SW480 (cell line): ENCODE results near the gene CEP131.
"Not testable (repeated sequence)": the region's sequence is repeated elsewhere in the genome, so short reads cannot be mapped to it uniquely, and the experiment has no call there.

Experiments used
- DNase-seq: peaks from one replicate; pipeline ENCODE4 v3.0.0-alpha.2; 2016; ENCODE audit warnings: low spot score

CEP131 gene

DNA sequence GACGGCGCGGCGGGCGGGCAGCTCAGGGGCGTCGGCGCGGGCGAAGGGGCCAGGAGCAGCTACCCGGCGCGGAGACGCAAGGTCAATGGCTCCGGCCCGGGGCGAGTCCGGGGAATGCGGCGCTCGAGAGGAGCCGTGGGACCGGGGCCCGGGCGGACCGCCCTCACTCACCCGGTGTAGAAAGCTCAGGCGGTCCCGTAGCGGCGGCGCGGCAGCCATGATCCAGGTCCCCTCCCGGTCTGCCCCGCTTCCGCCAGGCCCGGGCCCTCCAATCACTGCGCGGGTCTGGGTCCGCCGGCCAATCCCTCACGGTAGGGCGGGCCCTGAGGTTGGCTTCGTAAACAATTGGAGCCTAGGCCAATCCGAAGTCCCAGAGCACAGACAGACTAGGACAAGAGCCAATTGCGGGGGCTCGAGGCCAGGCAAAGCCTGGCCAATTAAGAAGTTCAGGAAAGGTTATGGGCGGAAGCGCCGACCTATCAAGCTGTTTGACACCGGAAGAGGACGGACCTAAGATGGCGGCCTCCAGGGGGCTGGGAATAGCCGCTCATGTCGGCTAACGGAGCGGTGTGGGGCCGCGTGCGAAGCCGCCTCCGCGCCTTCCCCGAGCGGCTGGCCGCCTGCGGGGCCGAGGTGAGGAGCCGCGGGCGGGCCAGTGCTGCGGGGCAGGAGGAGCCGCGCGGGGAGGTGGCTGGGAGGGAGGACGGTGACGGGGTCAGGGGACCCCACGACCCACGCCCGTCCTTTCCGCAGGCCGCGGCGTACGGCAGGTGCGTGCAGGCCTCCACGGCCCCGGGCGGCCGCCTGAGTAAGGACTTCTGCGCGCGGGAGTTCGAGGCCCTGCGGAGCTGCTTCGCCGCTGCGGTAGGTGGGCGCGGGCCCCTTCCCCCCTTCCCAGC is 16.3 kb upstream of the CEP131 start, which contains the start of the genes NDUFAF8 and TEPSIN:
Gene NDUFAF8 (plus strand): TSS at position 504 of the 899 bp plus-strand sequence. CDS start 46 bp downstream, at position 550.
Gene TEPSIN (minus strand): TSS at position 241 of the 899 bp plus-strand sequence. CDS start 22 bp downstream, at position 219.
- DNase-seq: peak; percentile 99

DNA sequence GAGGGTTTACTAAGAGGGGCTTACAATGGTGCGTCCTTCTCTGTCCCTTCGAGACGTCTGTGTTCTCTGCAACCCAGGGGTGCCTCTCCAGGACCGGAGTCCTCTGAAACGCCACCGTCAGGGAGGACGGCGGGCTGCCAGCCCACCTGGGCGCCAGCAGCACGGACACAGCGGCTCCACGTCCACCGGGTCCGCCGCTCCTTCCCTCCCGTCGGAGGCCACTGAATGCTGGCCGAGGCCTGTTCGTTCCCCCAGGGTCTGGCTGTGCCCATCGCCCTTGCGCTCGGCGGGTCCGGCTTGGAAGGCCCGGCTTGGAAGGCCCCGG is 15.7 kb upstream of the CEP131 start:
- no peak for DNase-seq

DNA sequence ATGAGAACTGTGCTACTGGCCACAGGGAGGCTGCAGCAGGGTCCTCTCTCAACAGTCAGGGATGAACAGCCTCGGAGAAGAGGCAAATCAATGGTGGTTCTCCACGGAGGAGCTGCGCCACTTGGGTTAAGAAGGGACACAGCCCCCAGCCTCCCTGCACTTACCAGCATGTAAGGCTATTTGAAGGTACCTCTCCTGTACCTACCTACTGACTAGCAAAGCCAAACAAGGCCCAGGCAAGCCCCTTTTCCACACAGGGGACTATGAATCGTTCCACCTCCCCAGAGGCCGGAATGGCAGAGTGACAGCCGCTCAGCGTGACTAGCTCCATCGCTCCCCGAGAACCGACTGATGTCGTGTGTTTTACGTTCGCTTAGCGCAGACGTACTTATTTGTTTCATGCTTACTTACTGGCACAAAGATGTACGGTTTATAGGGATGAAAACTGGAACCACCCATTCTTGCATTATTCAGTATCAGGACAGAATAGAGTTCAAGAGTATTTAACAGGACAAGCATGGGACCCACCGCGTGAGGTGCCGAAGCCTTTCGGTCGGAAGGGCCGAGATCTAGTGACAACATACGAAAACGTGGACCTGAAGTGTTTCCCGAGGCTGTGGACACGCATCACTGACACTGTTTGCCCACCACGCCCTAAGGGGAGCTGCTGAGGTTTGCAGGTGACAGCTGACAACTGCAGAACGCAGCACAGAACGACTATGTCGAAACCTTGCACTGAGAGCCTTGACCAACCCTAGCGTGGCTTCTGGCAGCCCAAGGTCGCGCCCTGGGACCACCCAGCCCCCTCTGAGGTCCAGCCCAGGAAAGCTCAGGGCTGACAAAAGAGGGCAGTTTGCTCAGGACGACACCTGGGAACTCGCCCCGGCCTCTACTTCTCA is 15.1 kb upstream of the CEP131 start:
- DNase-seq: no peak

DNA sequence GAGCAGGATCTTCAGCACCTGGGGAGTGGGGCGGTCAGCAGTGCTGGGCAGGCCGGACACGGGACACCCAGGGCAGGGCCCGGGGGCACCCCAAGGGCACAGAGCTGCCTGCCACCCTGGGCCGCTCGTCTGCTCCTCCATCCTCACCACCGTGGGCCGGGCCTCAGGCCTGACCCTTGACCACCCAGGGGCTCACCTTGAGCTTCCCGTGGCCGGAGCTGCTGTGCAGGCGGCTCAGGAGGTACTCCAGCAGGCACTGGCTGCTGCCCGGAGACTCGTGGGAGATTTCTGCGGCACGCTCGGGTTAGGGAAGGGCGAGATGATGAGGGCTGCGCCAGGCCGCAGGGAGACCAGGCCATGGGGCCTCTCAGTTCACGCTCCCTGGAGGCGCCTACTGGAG is 14.0 kb upstream of the CEP131 start:
- DNase-seq: no peak

DNA sequence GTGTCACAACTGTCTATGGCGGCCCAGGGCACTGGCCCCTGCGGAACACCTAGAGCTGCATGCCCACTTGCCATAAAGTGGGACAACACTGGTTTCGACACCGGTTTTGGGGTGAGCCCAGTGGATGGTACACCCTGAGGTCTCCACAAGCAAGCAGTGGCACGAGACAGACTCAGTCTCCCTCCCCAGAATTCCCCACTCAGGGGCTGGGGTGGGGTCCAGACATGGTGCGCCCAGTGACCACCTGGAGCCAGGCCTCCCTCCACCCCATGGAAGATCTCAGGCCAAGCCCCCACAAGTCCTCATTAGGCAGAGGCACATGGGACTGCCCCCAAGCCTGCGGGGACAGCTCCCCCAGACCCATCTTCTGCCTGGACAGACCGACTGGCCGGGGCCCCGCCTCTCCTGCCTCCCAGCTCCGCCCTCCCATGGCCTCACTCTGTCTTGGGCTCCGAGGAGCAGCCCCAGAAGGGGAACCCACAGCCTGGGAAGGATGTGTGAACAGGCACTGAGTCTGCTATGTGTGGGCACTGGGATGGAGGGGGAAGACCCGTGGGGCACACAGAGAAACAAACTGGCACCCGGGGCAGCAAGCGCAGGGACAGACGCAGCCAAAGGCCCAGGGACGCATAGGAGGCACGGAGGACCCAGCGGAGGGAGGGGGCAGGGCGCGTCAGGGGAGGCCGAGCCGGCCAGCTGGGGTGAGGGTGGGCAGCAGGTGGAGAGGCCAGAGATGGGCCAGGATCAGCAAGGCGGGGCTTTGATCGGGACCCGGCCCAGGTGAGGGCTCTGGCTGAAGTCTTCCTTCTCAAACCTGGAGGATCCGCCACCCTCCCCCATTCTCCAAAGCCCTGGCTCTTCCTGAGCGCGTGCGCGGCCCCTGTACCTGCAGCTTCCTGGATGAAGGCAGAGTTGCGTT is 13.3 kb upstream of the CEP131 start:
- DNase-seq: no peak

DNA sequence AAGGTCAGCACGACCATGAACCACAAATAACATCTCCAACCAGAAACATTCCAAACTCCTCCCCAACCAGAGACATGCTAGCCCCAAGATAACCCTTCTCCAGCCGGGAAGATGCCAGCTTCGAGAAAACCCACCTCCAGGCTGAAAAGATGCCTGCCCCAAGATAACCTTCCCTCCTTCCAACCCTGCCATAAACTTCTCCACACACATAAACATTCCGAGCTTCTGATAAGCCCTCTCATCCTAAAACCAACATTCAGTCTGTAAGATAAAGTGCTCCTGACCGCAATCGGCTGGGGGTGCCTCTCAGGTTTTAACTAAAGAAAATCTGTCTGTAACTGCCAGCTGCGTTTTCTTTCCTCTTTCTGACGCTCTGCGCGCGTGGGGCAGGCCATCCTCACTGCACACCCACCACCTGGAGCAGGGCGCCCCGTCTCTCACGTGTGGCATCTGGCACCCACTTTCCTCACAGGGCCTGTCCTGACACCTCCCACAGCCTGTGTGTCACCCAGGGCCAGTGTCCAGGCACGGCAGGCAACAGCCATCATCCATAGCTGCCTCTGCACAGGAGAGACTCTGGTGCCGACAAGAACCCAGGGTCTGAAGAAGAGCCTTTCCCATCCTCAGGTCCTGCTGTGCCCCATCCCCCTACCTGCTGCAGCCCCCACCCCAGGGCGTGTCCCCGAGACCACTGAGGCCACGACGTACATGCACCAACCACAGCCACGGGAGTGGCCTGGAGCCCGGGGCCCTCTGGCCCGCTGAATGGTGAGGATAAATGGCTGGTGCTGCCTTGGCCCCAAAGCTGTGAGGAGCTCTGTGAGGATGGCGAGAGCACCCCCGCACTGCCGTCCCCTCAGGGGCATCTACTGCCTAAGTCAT is 12.4 kb upstream of the CEP131 start:
- DNase-seq: no peak

DNA sequence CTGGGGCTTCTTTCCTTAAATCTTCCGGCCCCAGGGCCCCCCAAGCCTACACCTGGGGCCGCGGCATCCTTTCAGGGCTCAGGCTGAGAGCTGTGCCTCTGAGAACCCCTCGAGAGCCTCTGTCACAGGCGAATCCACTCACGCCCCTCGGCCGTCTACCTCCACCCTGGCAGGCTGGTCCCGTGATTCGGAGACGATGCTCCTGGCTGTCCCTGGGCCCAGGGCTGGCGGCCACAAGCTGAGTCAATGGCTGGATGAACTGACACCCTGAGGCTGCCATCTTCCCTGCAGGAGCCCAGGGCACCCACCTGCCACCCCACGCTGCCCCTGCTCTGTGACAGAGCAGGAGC is 11.7 kb upstream of the CEP131 start:
- DNase-seq: no peak

DNA sequence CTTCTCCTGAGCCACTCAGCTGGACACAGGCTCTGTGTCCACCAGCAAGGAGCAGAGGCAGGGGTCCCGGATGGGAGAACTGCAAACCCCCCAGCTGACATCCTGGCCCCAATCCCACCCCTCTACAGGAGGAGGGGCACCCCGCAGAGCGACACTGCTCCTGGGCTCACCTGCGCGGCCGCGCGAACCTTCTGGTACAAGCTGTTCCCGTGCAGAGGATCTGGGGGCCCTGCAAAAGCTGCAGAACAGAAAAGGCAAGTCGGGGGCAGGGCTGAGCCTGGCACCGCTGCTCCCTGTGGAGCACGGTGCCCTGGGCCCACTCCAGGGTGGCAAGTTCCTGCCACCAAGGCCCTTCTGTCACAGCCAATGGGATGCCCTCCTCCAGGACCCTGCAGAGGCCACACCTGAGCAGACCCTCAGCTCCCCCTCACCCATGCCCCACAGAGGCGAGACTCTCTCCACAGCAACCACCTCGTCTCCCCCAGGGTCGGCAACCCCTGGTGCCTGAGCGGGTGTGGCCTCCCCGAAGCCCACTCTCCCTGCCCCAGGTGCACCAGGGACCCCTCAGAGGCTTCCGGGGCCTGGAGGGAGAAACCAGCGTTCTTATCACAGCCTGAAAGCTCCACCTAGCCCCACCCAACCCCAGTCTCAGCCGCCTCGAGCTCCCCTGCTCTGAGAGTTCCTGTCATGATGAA is 11.2 kb upstream of the CEP131 start:
- no peak for DNase-seq

DNA sequence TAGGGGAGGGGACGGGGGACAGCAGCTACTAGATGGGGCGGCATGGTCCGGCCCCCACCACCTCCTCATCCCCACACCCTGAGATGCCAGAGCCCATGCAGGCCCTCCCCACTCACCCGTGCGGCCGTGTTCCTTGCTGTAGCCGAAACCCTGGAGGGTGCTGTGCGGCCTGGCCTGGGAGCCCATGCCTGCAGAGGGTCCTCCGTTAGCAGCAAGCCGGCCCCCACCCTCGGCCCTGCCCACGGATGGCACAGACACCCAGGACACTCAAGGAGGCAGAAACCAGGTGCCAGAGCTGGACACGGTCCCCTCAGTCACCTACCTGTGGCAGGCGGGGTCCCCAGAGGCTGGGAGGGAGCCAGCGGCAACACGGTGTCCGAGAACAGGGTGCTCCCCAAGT is 10.6 kb upstream of the CEP131 start:
- DNase-seq: no peak

DNA sequence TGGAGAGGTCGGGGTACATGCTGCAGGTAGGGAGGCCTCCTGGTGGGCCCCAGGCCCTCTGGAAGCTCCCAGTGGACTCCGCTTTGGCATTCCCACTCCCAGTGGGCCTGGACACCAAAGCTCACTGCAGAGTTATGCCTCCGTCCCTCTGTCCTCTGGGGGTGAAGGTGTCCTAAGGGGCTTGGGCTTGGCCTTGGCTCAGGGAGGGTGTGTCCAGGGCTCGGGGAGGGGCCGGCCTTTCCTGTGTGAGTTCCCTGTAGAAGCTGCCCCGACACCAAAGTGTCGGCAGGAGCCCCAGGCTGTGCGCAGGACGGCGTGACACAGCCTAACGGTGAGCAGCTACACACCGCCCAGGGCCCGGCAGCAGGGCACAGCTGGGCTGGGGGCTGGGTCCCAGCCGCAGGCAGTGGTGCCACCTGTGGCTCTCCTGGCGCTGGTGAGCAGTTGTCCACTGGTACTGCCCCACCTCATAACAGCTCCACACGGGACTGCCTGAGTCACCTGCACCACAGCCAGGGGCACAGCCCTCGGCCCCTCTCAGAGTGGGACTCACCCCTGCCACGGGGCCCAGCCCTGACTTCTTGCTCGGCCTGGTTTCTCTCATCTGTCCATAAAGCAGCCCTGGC is 10.0 kb upstream of the CEP131 start:
- DNase-seq: no peak

DNA sequence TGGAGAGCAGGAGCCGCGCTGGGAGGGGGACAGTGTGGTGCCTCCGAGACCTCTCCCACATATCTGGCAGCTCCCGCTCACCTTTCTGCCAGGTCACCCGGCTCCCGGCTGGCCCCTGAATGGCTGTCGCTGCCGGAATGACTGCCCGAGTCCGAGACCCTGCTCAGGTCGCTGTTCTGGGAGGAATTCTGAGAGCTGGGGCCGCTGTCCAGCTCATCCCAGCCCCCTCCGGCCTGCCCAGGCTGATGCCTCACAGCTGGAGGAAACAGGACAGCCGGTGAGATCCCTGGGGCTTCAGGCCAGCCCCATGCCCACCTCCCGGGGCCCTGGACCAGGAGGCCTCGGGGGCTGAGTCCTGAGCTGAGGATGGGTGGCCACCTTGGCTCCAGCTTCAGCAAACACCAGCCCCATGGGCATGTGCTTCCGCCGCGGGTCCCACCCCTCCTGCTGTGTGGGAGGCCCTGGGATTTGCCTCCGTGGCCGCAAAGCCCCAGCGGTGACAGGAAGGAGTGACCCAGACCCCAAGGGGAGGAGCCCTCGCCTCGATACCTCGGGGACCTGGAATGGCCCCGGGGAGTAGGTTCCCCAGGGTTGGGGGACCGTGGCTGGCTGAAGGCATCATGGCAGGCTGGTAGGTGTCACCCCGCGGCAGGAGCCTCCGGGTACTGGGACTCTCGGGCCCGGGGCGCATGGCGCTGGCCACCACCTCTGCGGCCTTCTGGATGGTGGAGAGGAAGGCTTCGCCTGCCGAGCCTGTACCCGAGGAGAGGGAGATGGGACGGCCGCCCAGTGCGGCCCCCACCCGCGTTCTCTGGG is 9.2 kb upstream of the CEP131 start:
- no peak for DNase-seq

DNA sequence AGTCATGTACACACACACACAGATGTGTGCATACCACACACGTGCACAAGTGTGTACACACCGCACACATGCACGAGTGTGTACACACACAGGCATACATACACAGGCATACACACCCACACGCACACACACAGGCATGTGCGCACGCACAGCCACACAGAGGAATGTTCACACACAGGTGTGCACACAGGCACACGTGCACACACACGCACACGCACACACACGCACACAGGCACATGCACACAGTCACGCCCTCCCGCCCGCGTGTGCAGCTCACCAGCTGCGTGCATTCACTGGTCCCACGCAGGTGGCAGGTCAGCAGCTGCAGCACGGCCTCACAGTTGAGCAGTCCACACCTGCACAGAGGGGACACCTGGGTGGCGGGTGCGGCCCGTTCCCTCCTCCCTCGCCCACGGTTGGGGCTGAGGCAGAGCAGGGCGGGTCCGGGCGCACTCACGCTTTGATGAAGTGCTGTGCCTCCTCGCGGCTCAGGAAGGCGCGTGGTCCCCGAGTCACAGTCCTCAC is 8.4 kb upstream of the CEP131 start:
- DNase-seq: no peak

DNA sequence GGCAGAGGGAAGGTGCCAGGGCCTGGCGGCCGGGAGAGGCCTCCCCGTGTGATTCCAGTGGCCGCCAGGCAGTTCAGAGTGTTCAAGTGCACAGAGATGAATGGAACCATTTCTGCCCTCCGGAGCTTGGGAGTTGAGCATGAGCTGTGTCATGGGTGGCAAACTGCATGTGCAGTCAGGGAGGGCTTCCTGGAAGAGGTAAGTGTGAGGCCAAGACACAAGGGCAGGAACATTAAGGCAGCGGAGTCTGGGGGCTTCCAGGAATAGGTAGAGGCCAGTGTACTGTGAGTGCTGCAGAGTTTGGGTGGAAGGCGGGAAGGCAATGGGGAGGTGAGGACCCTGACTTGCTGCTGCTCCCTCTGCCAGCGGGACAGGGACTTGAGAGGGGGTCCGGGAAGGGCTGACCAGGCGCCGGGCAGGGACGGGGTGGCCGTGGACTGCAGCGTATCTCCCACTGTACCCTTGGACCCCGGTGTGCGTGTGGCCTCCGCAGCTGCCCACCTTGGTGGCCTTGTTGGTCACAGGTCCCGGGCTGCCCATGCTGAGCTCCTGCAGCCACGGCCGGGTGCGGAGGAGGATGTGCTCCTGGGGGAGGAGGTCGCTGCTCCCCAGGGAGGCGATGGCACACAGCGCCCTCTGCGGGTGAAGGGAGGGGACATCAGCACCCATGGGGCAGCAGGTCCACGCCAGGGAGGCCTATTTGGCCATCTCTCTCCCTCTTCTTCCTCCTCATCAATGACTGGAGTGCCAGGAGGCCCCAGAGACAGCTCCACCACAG is 7.5 kb upstream of the CEP131 start:
- no peak for DNase-seq

DNA sequence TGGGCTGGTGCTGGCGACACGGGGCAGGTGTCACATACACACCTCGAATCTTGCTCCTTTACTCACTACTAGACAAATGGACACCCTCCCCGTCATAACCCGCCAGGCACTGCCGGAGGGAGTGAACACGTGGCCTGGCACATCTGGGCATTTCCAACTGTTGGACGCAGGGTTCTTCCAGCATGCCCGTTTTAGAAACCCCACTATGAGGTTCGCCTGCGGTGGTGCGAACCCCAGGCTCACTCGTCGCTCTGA is 6.8 kb upstream of the CEP131 start:
- no peak for DNase-seq

DNA sequence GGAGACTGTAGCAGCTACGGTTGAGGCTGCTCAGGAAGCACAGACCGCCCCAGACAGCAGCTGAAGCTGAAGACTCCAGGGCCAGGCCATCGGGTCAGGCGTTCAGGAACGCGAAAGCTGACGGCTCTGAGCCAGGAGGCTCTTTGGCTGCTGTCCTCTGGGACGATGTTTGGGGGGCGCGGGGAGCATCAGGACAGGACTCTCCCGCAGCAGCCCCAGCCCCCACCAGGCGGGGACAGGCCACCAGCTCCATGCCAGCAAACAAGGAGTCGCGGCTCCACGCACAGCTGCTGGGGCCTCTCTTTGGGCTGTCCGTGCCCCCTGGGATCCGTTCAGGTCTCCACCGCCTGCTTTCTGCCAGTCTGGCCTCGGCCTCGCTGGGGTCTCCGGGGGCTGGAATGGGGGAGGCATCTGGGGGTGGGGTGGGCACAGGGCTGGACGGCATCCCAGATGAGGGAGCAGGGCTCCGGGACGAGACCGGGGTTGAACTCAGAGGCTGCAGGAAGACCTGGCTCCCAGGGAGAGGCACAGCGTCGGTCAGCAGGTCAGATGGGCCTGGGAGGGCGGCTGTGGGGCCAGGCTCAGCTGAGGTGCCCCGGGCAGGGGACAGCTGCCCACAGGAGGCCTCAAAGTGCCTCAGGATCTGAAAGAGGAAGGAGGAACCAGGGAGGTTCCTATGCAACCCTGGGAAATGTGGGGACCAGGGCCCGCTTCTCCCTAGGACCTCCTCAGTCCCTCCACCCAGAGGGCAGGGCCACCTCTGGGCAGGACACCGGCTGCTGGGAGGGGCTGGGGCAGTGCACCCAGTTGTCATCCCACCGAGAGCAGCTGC is 6.3 kb upstream of the CEP131 start:
- DNase-seq: no peak

DNA sequence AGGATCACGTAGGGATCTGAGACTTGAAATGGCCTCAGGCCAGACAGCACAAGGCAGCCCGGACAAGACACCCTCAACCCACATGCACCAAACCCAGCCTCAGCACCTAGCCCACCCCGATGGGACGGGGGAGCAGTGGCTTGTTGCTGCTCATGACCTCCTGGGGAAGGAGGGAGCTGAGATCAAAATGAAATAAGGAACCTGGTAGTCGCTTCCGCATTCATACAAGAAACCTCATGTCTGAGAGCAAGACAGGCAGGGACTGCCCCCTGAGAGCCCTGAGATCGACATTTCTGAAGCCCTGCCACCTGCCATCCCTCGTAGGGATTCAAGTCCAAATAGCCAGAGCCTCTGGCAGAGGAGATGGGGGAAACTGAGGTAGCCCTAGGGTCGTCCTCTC is 5.7 kb upstream of the CEP131 start:
- no peak for DNase-seq

DNA sequence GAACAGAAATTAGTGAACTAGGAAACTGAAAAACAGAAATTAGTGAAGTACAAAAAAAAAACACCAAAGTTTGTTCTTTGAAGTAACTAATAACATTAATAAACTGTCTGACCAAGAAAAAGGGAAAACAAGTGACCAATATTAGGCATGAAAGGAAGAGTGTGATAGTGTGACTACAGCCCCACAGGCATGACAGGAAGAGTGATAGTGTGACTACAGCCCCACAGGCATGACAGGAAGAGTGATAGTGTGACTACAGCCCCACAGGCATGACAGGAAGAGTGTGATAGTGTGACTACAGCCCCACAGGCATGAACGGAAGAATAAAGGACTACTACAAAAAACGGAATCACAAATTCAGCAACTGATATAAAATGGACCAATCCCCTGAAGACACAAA is 4.9 kb upstream of the CEP131 start:
- DNase-seq: not testable (repeated sequence)
